ENCODE results near the gene TPP1. TPM values are rescaled to one million over a fixed set of nuclear protein-coding genes. Genes with fewer than 3 reads are reported as not detected.

Gene TPP1
- total RNA-seq, 1 experiment from 2014 or later, result 61.7 TPM

GRCh38 chr11:6650104-6650503, 30.9 kb upstream of the TPP1 start:
- H3K4me3 Mint-ChIP-seq (ENCODE audit: unreplicated experiment), result no peak overlapping the region
- no peak overlapping the region for H3K27ac Mint-ChIP-seq (ENCODE audit: unreplicated experiment)
- Histone ChIP-seq H3K4me3 (ENCODE audit: low read depth, low read length) (no peak overlapping the region), H3K4me1 (peaks cover 8% of the 10 kb centered on the region; the same call in 1 of the 2 replicates), H3K36me3 (ENCODE audit: control insufficient read depth, insufficient read depth, low read length) (no peaks in the 10 kb centered on the region), H3K27me3 (replicated peaks; ENCODE audit: control insufficient read depth, insufficient read depth, low read length) (0 out of 2 replicates have a peak, but pooled peaks cover 1% of the 10 kb centered on the region), H3K9me3 (no peaks in the 10 kb centered on the region)
- H3K27me3 Mint-ChIP-seq (ENCODE audit: insufficient read depth, unreplicated experiment), result no peaks in the 10 kb centered on the region
- ChIA-PET CTCF (no interaction called here), POLR2A (interaction anchor here (0.7 kb wide), 1 partner anchor 32 kb away, joined by 3 read pairs; no protein-coding TSS in a partner anchor)
- H3K9me3 Mint-ChIP-seq (ENCODE audit: unreplicated experiment), result no peaks in the 10 kb centered on the region
- no TSS peak for BruUV-seq (replicated peaks)
- intact Hi-C loops (cut with micrococcal nuclease; ENCODE audit: unreplicated experiment), result no loop called here
- H3K36me3 Mint-ChIP-seq (ENCODE audit: insufficient read depth, unreplicated experiment), result no peaks in the 10 kb centered on the region
- TF ChIP-seq CTCF (IDR thresholded peaks at IDR 0.05; ENCODE audit: insufficient read depth in 1 of 2, low read depth in 1 of 2, low read length in 1 of 2, severe bottlenecking in 1 of 2, unreplicated experiment in 1 of 2), result no peak
- no peak for DNase-seq
- no peaks in the 10 kb centered on the region for H3K4me1 Mint-ChIP-seq (ENCODE audit: low read depth, unreplicated experiment)

DNA sequence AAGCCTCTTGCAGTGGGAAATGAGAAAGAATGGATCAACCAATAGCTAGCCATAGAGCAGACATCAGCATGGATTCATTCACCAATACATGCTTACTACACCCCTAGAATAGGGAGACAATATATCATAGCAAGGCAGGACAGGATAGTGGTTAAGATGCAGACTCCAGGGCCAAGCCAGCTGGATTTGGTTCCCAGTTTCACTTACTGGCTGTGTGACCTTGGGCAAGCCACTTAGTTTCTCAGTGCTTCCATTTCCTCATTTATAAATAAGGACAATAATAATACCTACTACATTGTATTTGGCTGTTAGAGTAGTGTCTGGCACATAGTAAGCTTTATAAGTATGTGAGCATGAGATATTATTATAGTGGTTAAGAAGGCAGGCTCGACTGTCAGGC, 29.3 kb upstream of the TPP1 start:
- H3K36me3 ChIP-seq (ENCODE audit: control insufficient read depth, insufficient read depth, low read length), result no peaks in the 10 kb centered on the region
- Mint-ChIP-seq H3K4me1 (ENCODE audit: low read depth, unreplicated experiment) (no peaks in the 10 kb centered on the region), H3K27me3 (ENCODE audit: insufficient read depth, unreplicated experiment) (no peaks in the 10 kb centered on the region), H3K27ac (ENCODE audit: unreplicated experiment) (no peak overlapping the region), H3K4me3 (ENCODE audit: unreplicated experiment) (no peak overlapping the region), H3K36me3 (ENCODE audit: insufficient read depth, unreplicated experiment) (no peaks in the 10 kb centered on the region), H3K9me3 (ENCODE audit: unreplicated experiment) (no peaks in the 10 kb centered on the region)
- TF ChIP-seq CTCF (IDR thresholded peaks at IDR 0.05; ENCODE audit: insufficient read depth in 1 of 2, low read depth in 1 of 2, low read length in 1 of 2, severe bottlenecking in 1 of 2, unreplicated experiment in 1 of 2), result no peak
- no peak for DNase-seq
- BruUV-seq (replicated peaks), result no TSS peak
- H3K9me3 ChIP-seq, result no peaks in the 10 kb centered on the region
- intact Hi-C loops (cut with micrococcal nuclease; ENCODE audit: unreplicated experiment), result no loop called here
- CTCF ChIA-PET, result interaction anchor here (0.5 to 0.7 kb wide), 3 partner anchors 23 to 58 kb away, joined by 3 read pairs; no protein-coding TSS in a partner anchor
- peaks cover 8% of the 10 kb centered on the region; the same call in 1 of the 2 replicates for H3K4me1 ChIP-seq
- H3K4me3 ChIP-seq (ENCODE audit: low read depth, low read length), result no peak overlapping the region
- POLR2A ChIA-PET, result no interaction called here
- H3K27me3 ChIP-seq (replicated peaks; ENCODE audit: control insufficient read depth, insufficient read depth, low read length), result no peaks in the 10 kb centered on the region

DNA sequence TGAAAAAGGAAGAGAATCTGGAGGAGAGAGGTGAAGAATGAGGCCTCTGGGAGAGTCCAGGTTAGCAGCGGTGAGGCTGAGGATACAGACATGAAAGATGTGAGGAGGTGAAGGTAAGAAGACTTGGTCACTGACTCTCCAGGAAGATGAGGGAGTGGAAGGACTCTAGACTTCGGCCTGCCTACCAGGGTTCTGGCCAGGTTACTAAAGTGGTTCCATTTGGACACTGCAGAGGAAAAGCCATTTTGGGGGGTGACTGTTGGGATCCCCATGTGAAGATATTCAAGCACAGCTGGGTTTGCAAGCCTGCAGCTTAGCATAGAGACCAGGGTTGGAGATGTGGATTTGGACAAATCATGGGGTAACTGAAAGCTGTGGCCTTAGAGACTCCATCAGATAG, 28.6 kb upstream of the TPP1 start:
- no peaks in the 10 kb centered on the region for H3K27me3 Mint-ChIP-seq (ENCODE audit: insufficient read depth, unreplicated experiment)
- Histone ChIP-seq H3K27me3 (replicated peaks; ENCODE audit: control insufficient read depth, insufficient read depth, low read length) (no peaks in the 10 kb centered on the region; the same call in 1 of the 2 replicates), H3K9me3 (no peaks in the 10 kb centered on the region), H3K4me3 (ENCODE audit: low read depth, low read length) (no peak overlapping the region), H3K36me3 (ENCODE audit: control insufficient read depth, insufficient read depth, low read length) (no peaks in the 10 kb centered on the region), H3K4me1 (peaks cover 8% of the 10 kb centered on the region; the same call in 1 of the 2 replicates)
- no peak for DNase-seq
- H3K4me3 Mint-ChIP-seq (ENCODE audit: unreplicated experiment), result no peak overlapping the region
- POLR2A ChIA-PET, result no interaction called here
- intact Hi-C loops (cut with micrococcal nuclease; ENCODE audit: unreplicated experiment), result no loop called here
- no peaks in the 10 kb centered on the region for H3K4me1 Mint-ChIP-seq (ENCODE audit: low read depth, unreplicated experiment)
- H3K36me3 Mint-ChIP-seq (ENCODE audit: insufficient read depth, unreplicated experiment), result no peaks in the 10 kb centered on the region
- no peak for TF ChIP-seq CTCF (IDR thresholded peaks at IDR 0.05; ENCODE audit: insufficient read depth in 1 of 2, low read depth in 1 of 2, low read length in 1 of 2, severe bottlenecking in 1 of 2, unreplicated experiment in 1 of 2)
- BruUV-seq (replicated peaks), result no TSS peak
- CTCF ChIA-PET, result interaction anchor here (0.7 kb wide), 1 partner anchor 35 kb away, joined by 4 read pairs; the partner anchor contains the start of gene MRPL17
- no peaks in the 10 kb centered on the region for H3K9me3 Mint-ChIP-seq (ENCODE audit: unreplicated experiment)
- no peak overlapping the region for H3K27ac Mint-ChIP-seq (ENCODE audit: unreplicated experiment)
